Esophagus squamous epithelium (tissue), 4 donors: ENCODE data around the gene PCDH9.

Experiments used
- POLR2A ChIP-seq, 4 donors: fragments of 450-650 bp; IDR thresholded peaks; one replicate each; pipeline ENCODE4 v1.6.1; 2017; ENCODE audit warnings: antibody characterized with exemption in 4 of 4, mild to moderate bottlenecking in 4 of 4, moderate library complexity in 3 of 4
- TF ChIP-seq, protein P1 (sequence below), 6 experiments: fragments of 450-650 bp in 4 of 6; fragments of 200-600 bp in 2 of 6; sonication (generic) in 2 of 6; IDR thresholded peaks; one replicate each; pipeline ENCODE4 v1.5.1; 2016 to 2019; ENCODE audit warnings: antibody characterized with exemption in 6 of 6, mild to moderate bottlenecking in 4 of 6, moderate library complexity in 4 of 6

DNA sequence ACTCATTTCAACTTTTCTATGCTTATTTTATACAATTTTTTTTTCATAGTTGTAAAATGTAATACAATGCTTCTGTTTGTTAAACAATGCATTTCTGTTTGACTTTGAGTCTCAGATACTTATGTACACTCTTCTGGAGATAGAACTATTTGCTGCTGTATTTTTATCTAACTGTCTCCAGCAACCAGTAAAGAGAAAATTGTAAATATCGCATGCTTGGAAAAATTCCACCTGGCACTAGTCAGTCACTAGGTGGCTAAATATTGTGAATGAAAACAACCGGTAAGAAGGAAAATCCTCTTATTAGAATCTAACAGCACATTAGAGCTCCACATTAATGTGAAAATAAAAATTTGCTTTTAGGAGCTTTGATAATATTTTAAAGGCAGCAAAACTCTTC, 876.5 kb downstream of the PCDH9 start:
- TF ChIP-seq, protein P1, sequence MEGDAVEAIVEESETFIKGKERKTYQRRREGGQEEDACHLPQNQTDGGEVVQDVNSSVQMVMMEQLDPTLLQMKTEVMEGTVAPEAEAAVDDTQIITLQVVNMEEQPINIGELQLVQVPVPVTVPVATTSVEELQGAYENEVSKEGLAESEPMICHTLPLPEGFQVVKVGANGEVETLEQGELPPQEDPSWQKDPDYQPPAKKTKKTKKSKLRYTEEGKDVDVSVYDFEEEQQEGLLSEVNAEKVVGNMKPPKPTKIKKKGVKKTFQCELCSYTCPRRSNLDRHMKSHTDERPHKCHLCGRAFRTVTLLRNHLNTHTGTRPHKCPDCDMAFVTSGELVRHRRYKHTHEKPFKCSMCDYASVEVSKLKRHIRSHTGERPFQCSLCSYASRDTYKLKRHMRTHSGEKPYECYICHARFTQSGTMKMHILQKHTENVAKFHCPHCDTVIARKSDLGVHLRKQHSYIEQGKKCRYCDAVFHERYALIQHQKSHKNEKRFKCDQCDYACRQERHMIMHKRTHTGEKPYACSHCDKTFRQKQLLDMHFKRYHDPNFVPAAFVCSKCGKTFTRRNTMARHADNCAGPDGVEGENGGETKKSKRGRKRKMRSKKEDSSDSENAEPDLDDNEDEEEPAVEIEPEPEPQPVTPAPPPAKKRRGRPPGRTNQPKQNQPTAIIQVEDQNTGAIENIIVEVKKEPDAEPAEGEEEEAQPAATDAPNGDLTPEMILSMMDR (IDR thresholded peaks at IDR 0.05), result no peak
- TF ChIP-seq POLR2A (IDR thresholded peaks at IDR 0.05), result no peak
